22Rv1 (cell line): ENCODE measurements around the gene NRP2.

Source experiments
- H3K27ac ChIP-seq: fragments of 450-650 bp; 2 replicates; pipeline ENCODE4 v1.5.1; 2017
- CTCF ChIP-seq: fragments of 450-650 bp; IDR thresholded peaks from 2 replicates; pipeline ENCODE4 v1.5.1; 2017; ENCODE audit warnings: mild to moderate bottlenecking
- ZFX ChIP-seq: fragments of 450-650 bp; IDR thresholded peaks from 2 replicates; pipeline ENCODE4 v1.6.1; 2017; ENCODE audit warnings: antibody characterized with exemption, borderline replicate concordance

NRP2 gene

DNA sequence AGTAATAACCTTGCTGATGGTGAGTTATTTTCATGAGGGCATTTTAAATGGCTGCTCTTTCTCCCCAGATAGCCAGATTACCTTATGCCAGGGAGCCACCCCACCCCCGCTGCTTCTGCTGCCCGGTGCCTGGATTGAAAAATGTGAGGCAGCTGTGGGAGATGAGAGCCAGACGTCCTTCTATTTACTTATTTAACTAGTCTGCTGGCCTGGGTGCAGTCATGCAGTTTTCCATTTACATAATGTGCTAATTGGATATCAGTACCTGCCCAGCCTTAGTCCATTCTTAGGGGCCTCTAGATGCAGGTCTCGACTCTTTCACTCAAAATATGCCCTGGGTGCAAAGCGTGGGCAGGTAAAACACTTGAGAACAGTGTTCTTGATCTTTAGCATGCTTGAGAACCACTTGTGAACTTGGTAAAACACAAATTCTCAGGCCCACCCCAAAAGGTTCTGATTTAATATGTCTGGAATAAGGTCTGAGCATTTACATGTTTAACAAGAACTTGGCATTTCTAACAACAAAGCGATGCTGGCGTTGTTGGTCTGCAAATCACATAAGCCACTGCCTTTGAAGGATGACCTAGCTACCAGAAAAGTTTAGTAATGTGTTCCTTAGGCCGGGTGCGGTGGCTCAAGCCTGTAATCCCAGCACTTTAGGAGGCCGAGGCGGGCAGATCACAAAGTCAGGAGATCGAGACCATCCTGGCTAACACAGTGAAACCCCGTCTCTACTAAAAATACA lies 154.3 kb downstream of the NRP2 start:
- no peak for TF ChIP-seq ZFX
- no peak for TF ChIP-seq CTCF
- no peak overlapping the region for H3K27ac ChIP-seq

GRCh38 chr2:205837663-205838062 lies 155.4 kb downstream of the NRP2 start:
- no peak overlapping the region for H3K27ac ChIP-seq
- TF ChIP-seq CTCF (no peak), ZFX (no peak)

DNA sequence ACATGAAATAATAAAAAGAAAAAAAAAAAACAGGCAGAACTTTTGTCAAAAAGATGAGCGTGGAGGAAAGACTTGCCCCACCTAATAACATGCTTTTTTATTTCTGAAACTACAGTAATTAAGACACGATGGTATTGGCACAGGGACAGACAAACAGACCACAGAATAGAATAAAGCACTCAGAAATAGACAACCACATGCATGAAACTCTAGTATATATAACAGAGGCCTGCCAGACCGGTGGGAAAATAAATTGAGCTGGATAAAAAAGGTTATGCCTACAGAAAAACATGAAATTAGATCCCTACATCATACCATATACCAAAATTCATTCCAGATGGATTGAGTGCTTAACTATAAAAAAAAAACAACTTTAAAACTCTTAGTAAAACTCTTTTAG lies 163.1 kb downstream of the NRP2 start:
- no peak for TF ChIP-seq CTCF
- TF ChIP-seq ZFX = no peak
- H3K27ac ChIP-seq = no peak overlapping the region
